ENCODE data around the gene SORCS2. TPM values are rescaled to one million over a fixed set of nuclear protein-coding genes. Genes with fewer than 3 reads are reported as not detected.

Gene SORCS2
- total RNA-seq, 2 donors from 2014 or later, result 0.54 to 0.74 TPM

- no peak overlapping the region for H3K4me3 ChIP-seq
- DNase-seq, result no peak
- no peak overlapping the region for H3K27ac ChIP-seq
- no peak for TF ChIP-seq CTCF (IDR thresholded peaks at IDR 0.05)
- no peaks in the 10 kb centered on the region for H3K36me3 ChIP-seq
- H3K4me1 ChIP-seq, result no peaks in the 10 kb centered on the region
- no peaks in the 10 kb centered on the region for H3K27me3 ChIP-seq
- intact Hi-C loops (cut with DNase I), result no loop called here
- no peak overlapping the region for H3K9ac ChIP-seq (ENCODE audit: low read depth in 2 of 2, low read length in 2 of 2)
- H3K9me3 ChIP-seq, result no peaks in the 10 kb centered on the region
Measured at GRCh38 chr4:7756071-7756470, 563.7 kb downstream of the SORCS2 start.

GRCh38 chr4:7756561-7757355 is 564.4 kb downstream of the SORCS2 start:
- intact Hi-C loops (cut with DNase I), result no loop called here
- Histone ChIP-seq H3K9ac (ENCODE audit: low read depth in 2 of 2, low read length in 2 of 2) (no peak overlapping the region), H3K4me1 (no peaks in the 10 kb centered on the region), H3K4me3 (no peak overlapping the region), H3K27ac (no peak overlapping the region), H3K9me3 (no peaks in the 10 kb centered on the region), H3K36me3 (no peaks in the 10 kb centered on the region), H3K27me3 (no peaks in the 10 kb centered on the region)
- DNase-seq, result no peak
- no peak for TF ChIP-seq CTCF (IDR thresholded peaks at IDR 0.05)

- no peak overlapping the region for H3K4me3 ChIP-seq
- DNase-seq, result no peak
- no peaks in the 10 kb centered on the region for H3K9me3 ChIP-seq
- intact Hi-C loops (cut with DNase I), result no loop called here
- H3K4me1 ChIP-seq, result no peaks in the 10 kb centered on the region
- no peak for TF ChIP-seq CTCF (IDR thresholded peaks at IDR 0.05)
- H3K27ac ChIP-seq, result no peak overlapping the region
- H3K36me3 ChIP-seq, result no peaks in the 10 kb centered on the region
- H3K27me3 ChIP-seq, result no peaks in the 10 kb centered on the region
- no peak overlapping the region for H3K9ac ChIP-seq (ENCODE audit: low read depth in 2 of 2, low read length in 2 of 2)
Measured at GRCh38 chr4:7757501-7758471, 565.4 kb downstream of the SORCS2 start.

GRCh38 chr4:7758476-7758875 is 566.1 kb downstream of the SORCS2 start:
- no peaks in the 10 kb centered on the region for H3K27me3 ChIP-seq
- no peak overlapping the region for H3K4me3 ChIP-seq
- H3K9ac ChIP-seq (ENCODE audit: low read depth in 2 of 2, low read length in 2 of 2), result no peak overlapping the region
- no peak for TF ChIP-seq CTCF (IDR thresholded peaks at IDR 0.05)
- H3K27ac ChIP-seq, result no peak overlapping the region
- no peaks in the 10 kb centered on the region for H3K36me3 ChIP-seq
- intact Hi-C loops (cut with DNase I), result no loop called here
- no peaks in the 10 kb centered on the region for H3K9me3 ChIP-seq
- no peaks in the 10 kb centered on the region for H3K4me1 ChIP-seq
- DNase-seq, result no peak

GRCh38 chr4:7759216-7759615 is 566.9 kb downstream of the SORCS2 start:
- no peak for DNase-seq

More at GRCh38 chr4:7759216-7759615, 566.9 kb downstream of the SORCS2 start:
- no peak overlapping the region for H3K9ac ChIP-seq (ENCODE audit: low read depth in 2 of 2, low read length in 2 of 2)
- no peak overlapping the region for H3K27ac ChIP-seq
- no peak overlapping the region for H3K4me3 ChIP-seq
- intact Hi-C loops (cut with DNase I), result no loop called here
- TF ChIP-seq CTCF (IDR thresholded peaks at IDR 0.05), result no peak
- no peaks in the 10 kb centered on the region for H3K36me3 ChIP-seq
- H3K9me3 ChIP-seq, result no peaks in the 10 kb centered on the region
- H3K4me1 ChIP-seq, result no peaks in the 10 kb centered on the region
- no peaks in the 10 kb centered on the region for H3K27me3 ChIP-seq
